Astrocyte of the hippocampus (primary cell): ENCODE measurements around the gene ZSWIM1.
A peak's percentile ranks its signal among the peaks of the same experiment; 100 is the strongest.
"Not testable (repeated sequence)": the region's sequence is repeated elsewhere in the genome, so short reads cannot be mapped to it uniquely, and the experiment has no call there.

Experiments
- DNase-seq: peaks from one replicate; pipeline ENCODE4 v3.0.0; 2011; ENCODE audit warnings: low read depth, low spot score

The ZSWIM1 gene

GRCh38 chr20:45857114-45857881 lies 23.7 kb upstream of the ZSWIM1 start, which contains the start of the genes ACOT8 and ZSWIM3:
Gene ACOT8, minus strand, starts transcription at chr20:45857392. Its CDS starts 77 bp downstream, at chr20:45857315.
Gene ZSWIM3, plus strand, starts transcription at chr20:45857614. Its CDS starts 212 bp downstream, at chr20:45857826.
- DNase-seq: peak; percentile 100

- DNase-seq: no peak
Measured at GRCh38 chr20:45857882-45858216, 23.2 kb upstream of the ZSWIM1 start.

- DNase-seq: no peak
Measured at GRCh38 chr20:45859916-45860315, 21.1 kb upstream of the ZSWIM1 start.

GRCh38 chr20:45860560-45861220 lies 20.3 kb upstream of the ZSWIM1 start:
- DNase-seq: peak; percentile 16

- DNase-seq: peak; percentile 57
Measured at GRCh38 chr20:45861221-45862075, 19.6 kb upstream of the ZSWIM1 start.

GRCh38 chr20:45863543-45864470 lies 17.2 kb upstream of the ZSWIM1 start:
- DNase-seq: no peak

GRCh38 chr20:45866454-45866853 lies 14.6 kb upstream of the ZSWIM1 start:
- no peak for DNase-seq

GRCh38 chr20:45867136-45867818 lies 13.8 kb upstream of the ZSWIM1 start:
- DNase-seq: no peak

GRCh38 chr20:45867819-45868176 lies 13.2 kb upstream of the ZSWIM1 start:
- peak; percentile 79 for DNase-seq

GRCh38 chr20:45872626-45873025 lies 8.4 kb upstream of the ZSWIM1 start:
- no peak for DNase-seq

- no peak for DNase-seq
Measured at GRCh38 chr20:45873409-45874103, 7.5 kb upstream of the ZSWIM1 start.

GRCh38 chr20:45874104-45874481 lies 6.9 kb upstream of the ZSWIM1 start:
- not testable (repeated sequence) for DNase-seq

GRCh38 chr20:45874576-45874975 lies 6.5 kb upstream of the ZSWIM1 start:
- DNase-seq: no peak

GRCh38 chr20:45878076-45878761 lies 2.8 kb upstream of the ZSWIM1 start:
- DNase-seq: no peak

GRCh38 chr20:45882469-45883099 lies 1.6 kb downstream of the ZSWIM1 start:
- no peak for DNase-seq

GRCh38 chr20:45883100-45883469 lies 2.1 kb downstream of the ZSWIM1 start:
- DNase-seq: no peak

GRCh38 chr20:45886590-45887345 lies 5.7 kb downstream of the ZSWIM1 start:
- DNase-seq: no peak

GRCh38 chr20:45887346-45887715 lies 6.3 kb downstream of the ZSWIM1 start, which contains the start of gene SPATA25:
Gene SPATA25, minus strand, starts transcription at chr20:45887622. Its CDS starts 32 bp downstream, at chr20:45887590.
- DNase-seq: no peak
